HS-27A (cell line): Measurements from ENCODE around the gene LSM2.
A peak's percentile ranks its signal among the peaks of the same experiment; 100 is the strongest.
"Not testable (repeated sequence)": the region's sequence is repeated elsewhere in the genome, so short reads cannot be mapped to it uniquely, and the experiment has no call there.

ENCODE experiments used
- DNase-seq: peaks from one replicate; pipeline ENCODE4 v3.0.0-alpha.2; 2012; ENCODE audit warnings: low read depth, missing footprints

LSM2 gene

GRCh38 chr6:31806470-31807272, at the start of gene LSM2:
Gene LSM2, minus strand, starts transcription at chr6:31806966. Its CDS starts 209 bp downstream, at chr6:31806757.
- DNase-seq, result peak; percentile 92

GRCh38 chr6:31851980-31852718, 45.4 kb upstream of the LSM2 start:
- not testable (repeated sequence) for DNase-seq

- DNase-seq, result no peak
Measured at GRCh38 chr6:31851485-31851832, 44.7 kb upstream of the LSM2 start.

GRCh38 chr6:31850765-31851484, 44.2 kb upstream of the LSM2 start:
- DNase-seq, result no peak

- no peak for DNase-seq
Measured at GRCh38 chr6:31847276-31847978, 40.7 kb upstream of the LSM2 start.

- no peak for DNase-seq
Measured at GRCh38 chr6:31844507-31844906, 37.7 kb upstream of the LSM2 start.

- DNase-seq, result no peak
Measured at GRCh38 chr6:31842053-31842452, 35.3 kb upstream of the LSM2 start.

- not testable (repeated sequence) for DNase-seq
Measured at GRCh38 chr6:31839779-31840126, 33.0 kb upstream of the LSM2 start.

- no peak for DNase-seq
Measured at GRCh38 chr6:31838968-31839367, 32.2 kb upstream of the LSM2 start.

- not testable (repeated sequence) for DNase-seq
Measured at GRCh38 chr6:31838114-31838553, 31.4 kb upstream of the LSM2 start.

- DNase-seq, result no peak
Measured at GRCh38 chr6:31837369-31838113, 30.8 kb upstream of the LSM2 start.

- DNase-seq, result no peak
Measured at GRCh38 chr6:31836474-31837368, 30.0 kb upstream of the LSM2 start.

GRCh38 chr6:31836047-31836473, 29.3 kb upstream of the LSM2 start:
- no peak for DNase-seq

- no peak for DNase-seq
Measured at GRCh38 chr6:31834367-31835250, 27.8 kb upstream of the LSM2 start.

- DNase-seq, result no peak
Measured at GRCh38 chr6:31831350-31832215, 24.8 kb upstream of the LSM2 start.

GRCh38 chr6:31830886-31831335, 24.1 kb upstream of the LSM2 start:
- DNase-seq, result no peak

GRCh38 chr6:31829633-31830283, 23.0 kb upstream of the LSM2 start:
- no peak for DNase-seq
